Common myeloid progenitor, CD34-positive (primary cell): Measurements from ENCODE around the gene C1orf174.

Experiments used
- CTCF ChIA-PET: fragments of 350-600 bp; sonication (Branson Sonifier 250); formaldehyde crosslinking; loops from one replicate; lab custom pipeline; 2021; ENCODE audit warnings: antibody characterized with exemption; lab: Charles Lee
- POLR2A ChIA-PET: fragments of 350-600 bp; sonication (Branson Sonifier 250); formaldehyde crosslinking; loops from one replicate; lab custom pipeline; 2021; ENCODE audit warnings: antibody characterized with exemption; lab: Charles Lee
- DNase-seq, 3 donors: peaks; one replicate each; pipeline versions ENCODE4 v3.0.0 to v3.0.0-alpha.2; 2013
- H3K27ac ChIP-seq, 2 experiments: 1 replicate in 1 of 2; 2 replicates in 1 of 2; pipeline ENCODE4 v1.7.0; 2013; ENCODE audit warnings: inconsistent platforms in 2 of 2, low read length in 2 of 2, mild to moderate bottlenecking in 2 of 2, low read depth in 1 of 2, moderate library complexity in 1 of 2; ENCODE audit not compliant: severe bottlenecking in 2 of 2, insufficient read depth in 1 of 2, poor library complexity in 1 of 2
- H3K27me3 ChIP-seq, 5 experiments: replicated peaks in 2 of 5; 1 replicate in 3 of 5; 2 replicates in 2 of 5; pipeline versions ENCODE4 v1.6.1 to v1.7.0; 2013; ENCODE audit warnings: low read length in 4 of 5, mild to moderate bottlenecking in 2 of 5, moderate library complexity in 2 of 5, inconsistent platforms in 1 of 5; ENCODE audit not compliant: insufficient read depth in 5 of 5, control insufficient read depth in 4 of 5
- H3K36me3 ChIP-seq, 4 experiments: 1 replicate in 2 of 4; 2 replicates in 2 of 4; pipeline versions ENCODE4 v1.6.1 to v1.7.0; 2013; ENCODE audit warnings: low read length in 3 of 4, control low read depth in 1 of 4, mild to moderate bottlenecking in 1 of 4; ENCODE audit not compliant: control insufficient read depth in 4 of 4, insufficient read depth in 4 of 4
- H3K4me1 ChIP-seq, 4 experiments: 1 replicate in 3 of 4; 2 replicates in 1 of 4; pipeline versions ENCODE4 v1.6.1 to v1.7.1; 2013; ENCODE audit warnings: low read length in 3 of 4, mild to moderate bottlenecking in 3 of 4, control low read depth in 1 of 4, inconsistent platforms in 1 of 4, moderate library complexity in 1 of 4; ENCODE audit not compliant: control insufficient read depth in 4 of 4, insufficient read depth in 4 of 4; ENCODE audit errors: control extremely low read depth in 1 of 4
- H3K4me3 ChIP-seq, 7 experiments: 1 replicate in 4 of 7; 2 replicates in 3 of 7; pipeline versions ENCODE4 v1.5.1 to v1.7.0; 2013; ENCODE audit warnings: mild to moderate bottlenecking in 7 of 7, low read length in 6 of 7, moderate library complexity in 6 of 7, inconsistent platforms in 2 of 7, low read depth in 2 of 7, control low read depth in 1 of 7; ENCODE audit not compliant: insufficient read depth in 4 of 7, control insufficient read depth in 1 of 7; ENCODE audit errors: extremely low read depth in 1 of 7
- H3K9me3 ChIP-seq, 5 experiments: 1 replicate in 4 of 5; 2 replicates in 1 of 5; pipeline versions ENCODE4 v1.6.1 to v1.7.1; 2013; ENCODE audit warnings: low read length in 4 of 5, mild to moderate bottlenecking in 2 of 5, inconsistent platforms in 1 of 5, low read depth in 1 of 5, moderate library complexity in 1 of 5; ENCODE audit not compliant: control insufficient read depth in 4 of 5, insufficient read depth in 2 of 5; ENCODE audit errors: control extremely low read depth in 1 of 5
- WGBS: methylation state at CpG from one replicate; pipeline ENCODE4 v1.1.5; 2013; ENCODE audit not compliant: insufficient coverage; 5-methylcytosine and 5-hydroxymethylcytosine counted together

The C1orf174 gene

GRCh38 chr1:3881193-3881480, 18.9 kb downstream of the C1orf174 start:
- no peak overlapping the region for H3K4me3 ChIP-seq
- no peaks in the 10 kb centered on the region for H3K27me3 ChIP-seq
- H3K9me3 ChIP-seq, result peaks cover 0 to 12% (median 6%) of the 10 kb centered on the region in 5 experiments
- 39% methylated on average over 5 of the region's 5 CpGs for WGBS
- peak overlapping the region in 1 of 2 experiments; percentile 63 for H3K27ac ChIP-seq
- ChIA-PET POLR2A (interaction anchor here (1.3 kb wide), 1 partner anchor 10 kb away, joined by 3 read pairs; no protein-coding TSS in a partner anchor), CTCF (interaction anchor here (0.7 to 2.4 kb wide), 4 partner anchors 9 to 23 kb away, joined by 3 to 8 read pairs (median 6); partner anchors contain the start of genes C1orf174 and DFFB)
- peaks cover 0 to 44% (median 30%) of the 10 kb centered on the region in 4 experiments for H3K36me3 ChIP-seq
- H3K4me1 ChIP-seq, result peaks cover 0 to 20% (median 8%) of the 10 kb centered on the region in 4 experiments
- DNase-seq, result peak; percentile 75 to 92 (median 85)

DNA sequence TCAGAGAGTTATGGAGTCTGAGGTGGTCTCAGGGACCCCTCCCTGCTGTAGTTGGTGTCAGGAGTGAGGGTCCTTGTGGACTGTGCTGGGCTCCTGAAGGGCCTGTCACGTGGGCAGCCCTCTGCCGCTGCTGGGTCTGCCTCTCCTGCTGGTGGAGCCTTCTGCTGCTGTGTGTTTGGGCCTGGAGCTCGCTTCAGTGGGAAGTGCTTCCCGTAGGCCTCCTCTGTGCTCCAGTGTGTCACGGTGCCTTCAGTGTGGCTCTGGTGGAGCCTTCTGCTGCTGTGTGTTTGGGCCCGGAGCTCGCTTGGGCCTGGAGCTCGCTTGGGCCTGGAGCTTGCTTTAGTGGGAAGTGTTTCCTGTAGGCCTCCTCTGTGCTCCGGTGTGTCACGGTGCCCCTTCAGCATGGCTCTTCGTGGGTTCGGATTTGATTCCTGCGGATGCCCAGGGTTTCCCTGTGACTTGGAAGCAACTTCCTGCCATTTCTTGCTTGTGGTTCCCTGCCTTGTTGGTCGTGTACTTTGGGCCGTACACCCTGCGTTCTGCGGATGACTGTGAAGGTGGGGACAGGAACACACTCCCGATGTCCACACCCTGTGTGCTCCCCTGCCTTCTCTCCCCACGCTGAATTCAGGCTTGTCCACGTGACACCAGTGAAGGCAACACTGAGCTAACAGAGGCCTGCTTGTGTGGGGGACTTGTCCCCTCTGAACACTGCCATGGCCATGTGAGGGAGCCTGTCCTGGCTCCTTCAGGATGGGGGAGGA, 19.5 kb downstream of the C1orf174 start:
- peaks cover 0 to 42% (median 29%) of the 10 kb centered on the region in 4 experiments for H3K36me3 ChIP-seq
- POLR2A ChIA-PET, result interaction anchor here (1.3 kb wide), 1 partner anchor 11 kb away, joined by 3 read pairs; no protein-coding TSS in a partner anchor
- DNase-seq, result no peak

GRCh38 chr1:3879787-3880428, 20.2 kb downstream of the C1orf174 start:
- H3K9me3 ChIP-seq, result peaks cover 0 to 12% (median 6%) of the 10 kb centered on the region in 5 experiments
- H3K4me3 ChIP-seq, result no peak overlapping the region
- H3K27me3 ChIP-seq, result no peaks in the 10 kb centered on the region
- 85% methylated on average over 9 of the region's 9 CpGs for WGBS
- peaks cover 2 to 43% (median 31%) of the 10 kb centered on the region in 4 experiments for H3K36me3 ChIP-seq
- no peak for DNase-seq
- peak overlapping the region in 1 of 2 experiments; percentile 63 for H3K27ac ChIP-seq
- CTCF ChIA-PET, result interaction anchor here (2.0 to 2.4 kb wide), 2 partner anchors 11 to 20 kb away, joined by 8 read pairs; partner anchors contain the start of gene C1orf174
- POLR2A ChIA-PET, result no interaction called here
- peaks cover 0 to 20% (median 8%) of the 10 kb centered on the region in 4 experiments for H3K4me1 ChIP-seq

More for the DNA sequence above, 19.5 kb downstream of the C1orf174 start:
- H3K9me3 ChIP-seq, result peaks cover 0 to 12% (median 6%) of the 10 kb centered on the region in 5 experiments
- peak overlapping the region in 1 of 2 experiments; percentile 63 for H3K27ac ChIP-seq
- peaks cover 0 to 20% (median 8%) of the 10 kb centered on the region in 4 experiments for H3K4me1 ChIP-seq
- CTCF ChIA-PET, result interaction anchor here (0.7 to 2.4 kb wide), 4 partner anchors 9 to 23 kb away, joined by 3 to 8 read pairs (median 6); partner anchors contain the start of genes C1orf174 and DFFB
- no peaks in the 10 kb centered on the region for H3K27me3 ChIP-seq
- H3K4me3 ChIP-seq, result no peak overlapping the region
- WGBS, result 73% methylated on average over 17 of the region's 20 CpGs

GRCh38 chr1:3879099-3879498, 21.0 kb downstream of the C1orf174 start:
- CTCF ChIA-PET, result no interaction called here
- POLR2A ChIA-PET, result no interaction called here
- H3K27ac ChIP-seq, result no peak overlapping the region
- no peak for DNase-seq
- H3K27me3 ChIP-seq, result no peaks in the 10 kb centered on the region
- H3K4me3 ChIP-seq, result no peak overlapping the region
- 98% methylated on average over 7 of the region's 7 CpGs for WGBS
- H3K36me3 ChIP-seq, result peaks cover 4 to 42% (median 32%) of the 10 kb centered on the region in 4 experiments
- peaks cover 0 to 12% (median 6%) of the 10 kb centered on the region in 5 experiments for H3K9me3 ChIP-seq
- H3K4me1 ChIP-seq, result peaks cover 0 to 20% (median 8%) of the 10 kb centered on the region in 4 experiments

DNA sequence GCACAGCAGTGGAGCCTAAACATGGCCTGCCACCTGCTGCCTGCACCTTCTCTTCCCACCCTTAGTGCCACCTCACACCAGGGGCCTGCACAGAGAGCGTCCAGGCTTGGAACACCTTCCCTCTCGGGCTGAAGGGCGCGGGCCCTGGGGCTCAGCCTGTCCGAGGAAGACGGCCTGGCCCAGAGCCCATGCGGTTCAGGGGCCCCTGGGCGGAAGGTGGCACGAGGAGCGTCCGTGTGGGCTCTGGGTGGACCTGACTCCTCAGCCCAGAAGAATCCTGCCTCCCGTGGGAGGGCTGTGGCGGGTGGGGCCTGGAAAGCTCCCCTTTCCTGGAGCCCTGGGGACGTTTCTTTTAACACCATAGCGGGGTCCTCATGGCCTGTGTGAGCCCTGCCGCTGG, 23.4 kb downstream of the C1orf174 start:
- H3K4me3 ChIP-seq, result no peak overlapping the region
- peaks cover 0 to 14% (median 8%) of the 10 kb centered on the region in 4 experiments for H3K4me1 ChIP-seq
- CTCF ChIA-PET, result no interaction called here
- POLR2A ChIA-PET, result no interaction called here
- DNase-seq, result no peak
- peaks cover 5 to 55% (median 37%) of the 10 kb centered on the region in 4 experiments for H3K36me3 ChIP-seq
- 98% methylated on average over 14 of the region's 16 CpGs for WGBS
- peaks cover 0 to 12% (median 6%) of the 10 kb centered on the region in 5 experiments for H3K9me3 ChIP-seq
- H3K27ac ChIP-seq, result no peak overlapping the region
- H3K27me3 ChIP-seq, result no peaks in the 10 kb centered on the region

DNA sequence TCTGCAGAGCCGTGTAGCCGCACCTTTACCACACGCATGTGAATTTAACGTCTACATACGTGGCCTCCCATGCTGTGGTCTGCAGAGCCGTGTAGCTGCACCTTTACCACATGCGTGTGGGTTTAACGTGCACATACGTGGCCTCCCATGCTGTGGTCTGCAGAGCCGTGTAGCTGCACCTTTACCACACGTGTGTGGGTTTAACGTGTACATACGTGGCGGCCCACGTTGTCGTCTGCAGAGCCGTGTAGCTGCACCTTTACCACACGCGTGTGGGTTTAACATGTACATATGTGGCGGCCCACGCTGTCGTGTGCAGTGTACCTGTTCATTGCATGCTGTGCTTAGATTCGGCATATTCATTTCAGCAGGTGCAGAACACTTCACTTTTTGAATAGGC, 25.3 kb downstream of the C1orf174 start:
- Histone ChIP-seq H3K4me1 (no peaks in the 10 kb centered on the region), H3K9me3 (peaks cover 0 to 16% (median 6%) of the 10 kb centered on the region in 5 experiments), H3K27me3 (no peaks in the 10 kb centered on the region), H3K4me3 (no peak overlapping the region), H3K27ac (no peak overlapping the region), H3K36me3 (peaks cover 10 to 74% (median 45%) of the 10 kb centered on the region in 4 experiments)
- ChIA-PET POLR2A (no interaction called here), CTCF (interaction anchor here (1.6 kb wide), 1 partner anchor 14 kb away, joined by 3 read pairs; no protein-coding TSS in a partner anchor)
- 95% methylated on average over 22 of the region's 23 CpGs for WGBS
- no peak for DNase-seq
